D721Med (cell line): Measurements from ENCODE around the gene FOXD3.

Source experiments
- DNase-seq: peaks from one replicate; pipeline ENCODE4 v3.0.0; 2011; ENCODE audit warnings: low spot score; ENCODE audit not compliant: insufficient read length
- FAIRE-seq: peaks from 2 replicates; lab custom pipeline; 2011; peaks lifted over from hg19 to GRCh38; lab: Jason Lieb, UNC
- TF ChIP-seq, protein P1 (sequence below): IDR thresholded peaks from 2 replicates; pipeline ENCODE4 v1.5.1; 2012; ENCODE audit warnings: mild to moderate bottlenecking, control low read depth; ENCODE audit not compliant: insufficient read depth; ENCODE audit errors: missing control alignments

FOXD3 gene

DNA sequence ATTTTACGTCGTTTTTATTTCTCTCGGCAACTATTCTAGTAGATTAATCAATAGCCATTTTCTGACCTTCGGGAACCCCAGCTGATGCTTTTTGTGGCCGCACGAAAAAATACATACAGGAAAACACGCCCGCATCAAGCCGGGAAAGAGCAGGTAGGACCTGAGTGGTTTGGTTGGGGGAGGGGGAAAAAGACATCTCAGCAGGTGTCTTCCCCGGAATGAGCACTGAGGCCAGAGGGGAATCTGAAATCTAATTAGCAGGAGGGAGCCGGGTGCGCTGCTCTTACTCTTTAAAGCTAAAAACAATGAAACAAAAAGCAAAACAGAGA is 618 bp upstream of the FOXD3 start:
- FAIRE-seq (no peak), DNase-seq (no peak)

DNA sequence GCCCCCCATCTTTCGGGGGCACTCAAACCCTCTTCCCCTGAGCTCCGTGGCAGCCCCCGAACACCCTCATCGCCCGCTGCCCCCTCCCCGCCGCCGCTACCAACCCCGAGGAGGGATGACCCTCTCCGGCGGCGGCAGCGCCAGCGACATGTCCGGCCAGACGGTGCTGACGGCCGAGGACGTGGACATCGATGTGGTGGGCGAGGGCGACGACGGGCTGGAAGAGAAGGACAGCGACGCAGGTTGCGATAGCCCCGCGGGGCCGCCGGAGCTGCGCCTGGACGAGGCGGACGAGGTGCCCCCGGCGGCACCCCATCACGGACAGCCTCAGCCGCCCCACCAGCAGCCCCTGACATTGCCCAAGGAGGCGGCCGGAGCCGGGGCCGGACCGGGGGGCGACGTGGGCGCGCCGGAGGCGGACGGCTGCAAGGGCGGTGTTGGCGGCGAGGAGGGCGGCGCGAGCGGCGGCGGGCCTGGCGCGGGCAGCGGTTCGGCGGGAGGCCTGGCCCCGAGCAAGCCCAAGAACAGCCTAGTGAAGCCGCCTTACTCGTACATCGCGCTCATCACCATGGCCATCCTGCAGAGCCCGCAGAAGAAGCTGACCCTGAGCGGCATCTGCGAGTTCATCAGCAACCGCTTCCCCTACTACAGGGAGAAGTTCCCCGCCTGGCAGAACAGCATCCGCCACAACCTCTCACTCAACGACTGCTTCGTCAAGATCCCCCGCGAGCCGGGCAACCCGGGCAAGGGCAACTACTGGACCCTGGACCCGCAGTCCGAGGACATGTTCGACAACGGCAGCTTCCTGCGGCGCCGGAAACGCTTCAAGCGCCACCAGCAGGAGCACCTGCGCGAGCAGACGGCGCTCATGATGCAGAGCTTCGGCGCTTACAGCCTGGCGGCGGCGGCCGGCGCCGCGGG is 837 bp downstream of the FOXD3 start:
- FAIRE-seq: no peak
- DNase-seq: no peak
- TF ChIP-seq, protein P1, sequence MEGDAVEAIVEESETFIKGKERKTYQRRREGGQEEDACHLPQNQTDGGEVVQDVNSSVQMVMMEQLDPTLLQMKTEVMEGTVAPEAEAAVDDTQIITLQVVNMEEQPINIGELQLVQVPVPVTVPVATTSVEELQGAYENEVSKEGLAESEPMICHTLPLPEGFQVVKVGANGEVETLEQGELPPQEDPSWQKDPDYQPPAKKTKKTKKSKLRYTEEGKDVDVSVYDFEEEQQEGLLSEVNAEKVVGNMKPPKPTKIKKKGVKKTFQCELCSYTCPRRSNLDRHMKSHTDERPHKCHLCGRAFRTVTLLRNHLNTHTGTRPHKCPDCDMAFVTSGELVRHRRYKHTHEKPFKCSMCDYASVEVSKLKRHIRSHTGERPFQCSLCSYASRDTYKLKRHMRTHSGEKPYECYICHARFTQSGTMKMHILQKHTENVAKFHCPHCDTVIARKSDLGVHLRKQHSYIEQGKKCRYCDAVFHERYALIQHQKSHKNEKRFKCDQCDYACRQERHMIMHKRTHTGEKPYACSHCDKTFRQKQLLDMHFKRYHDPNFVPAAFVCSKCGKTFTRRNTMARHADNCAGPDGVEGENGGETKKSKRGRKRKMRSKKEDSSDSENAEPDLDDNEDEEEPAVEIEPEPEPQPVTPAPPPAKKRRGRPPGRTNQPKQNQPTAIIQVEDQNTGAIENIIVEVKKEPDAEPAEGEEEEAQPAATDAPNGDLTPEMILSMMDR: no peak

More for the DNA sequence above, 618 bp upstream of the FOXD3 start:
- TF ChIP-seq, protein P1: no peak

DNA sequence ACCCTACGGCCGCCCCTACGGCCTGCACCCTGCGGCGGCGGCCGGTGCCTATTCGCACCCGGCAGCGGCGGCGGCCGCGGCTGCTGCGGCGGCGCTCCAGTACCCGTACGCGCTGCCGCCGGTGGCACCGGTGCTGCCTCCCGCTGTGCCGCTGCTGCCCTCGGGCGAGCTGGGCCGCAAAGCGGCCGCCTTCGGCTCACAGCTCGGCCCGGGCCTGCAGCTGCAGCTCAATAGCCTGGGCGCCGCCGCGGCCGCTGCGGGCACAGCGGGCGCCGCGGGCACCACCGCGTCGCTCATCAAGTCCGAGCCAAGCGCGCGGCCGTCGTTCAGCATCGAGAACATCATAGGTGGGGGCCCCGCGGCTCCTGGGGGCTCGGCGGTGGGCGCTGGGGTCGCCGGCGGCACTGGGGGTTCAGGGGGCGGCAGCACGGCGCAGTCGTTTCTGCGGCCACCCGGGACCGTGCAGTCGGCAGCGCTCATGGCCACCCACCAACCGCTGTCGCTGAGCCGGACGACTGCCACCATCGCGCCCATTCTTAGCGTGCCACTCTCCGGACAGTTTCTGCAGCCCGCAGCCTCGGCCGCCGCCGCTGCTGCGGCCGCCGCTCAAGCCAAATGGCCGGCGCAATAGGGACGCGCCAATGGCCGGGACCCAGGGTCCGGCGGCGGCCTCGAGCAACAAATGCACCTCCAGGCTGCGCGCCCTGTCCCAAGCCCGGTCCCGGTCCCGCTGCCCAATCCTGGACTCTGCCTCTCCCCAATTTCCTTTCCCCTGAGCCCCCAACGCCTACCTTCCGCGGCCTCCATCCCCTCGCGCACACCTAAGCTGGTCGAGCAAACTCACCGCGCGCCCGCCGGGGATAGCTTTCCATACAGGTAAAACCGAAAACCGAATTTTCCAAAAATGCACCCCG is 1.8 kb downstream of the FOXD3 start:
- FAIRE-seq (no peak), DNase-seq (no peak)
- TF ChIP-seq, protein P1: no peak

DNA sequence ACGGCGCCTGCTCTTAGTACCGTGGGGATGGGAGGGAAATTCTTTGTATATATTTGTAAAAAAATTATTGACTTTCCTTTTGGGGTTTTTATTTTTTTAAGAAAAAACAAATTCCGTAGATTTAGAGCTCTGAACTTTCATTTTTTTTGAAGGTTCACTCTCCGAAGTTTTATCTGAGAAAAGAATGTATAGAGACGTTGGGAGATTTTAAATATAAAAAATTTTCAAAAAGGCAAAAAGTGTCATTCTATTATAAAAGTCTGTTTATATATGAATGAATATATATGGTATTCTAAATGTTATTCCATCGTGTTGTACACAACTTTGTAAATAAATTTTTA is 2.4 kb downstream of the FOXD3 start:
- TF ChIP-seq, protein P1: no peak
- no peak for FAIRE-seq
- no peak for DNase-seq

DNA sequence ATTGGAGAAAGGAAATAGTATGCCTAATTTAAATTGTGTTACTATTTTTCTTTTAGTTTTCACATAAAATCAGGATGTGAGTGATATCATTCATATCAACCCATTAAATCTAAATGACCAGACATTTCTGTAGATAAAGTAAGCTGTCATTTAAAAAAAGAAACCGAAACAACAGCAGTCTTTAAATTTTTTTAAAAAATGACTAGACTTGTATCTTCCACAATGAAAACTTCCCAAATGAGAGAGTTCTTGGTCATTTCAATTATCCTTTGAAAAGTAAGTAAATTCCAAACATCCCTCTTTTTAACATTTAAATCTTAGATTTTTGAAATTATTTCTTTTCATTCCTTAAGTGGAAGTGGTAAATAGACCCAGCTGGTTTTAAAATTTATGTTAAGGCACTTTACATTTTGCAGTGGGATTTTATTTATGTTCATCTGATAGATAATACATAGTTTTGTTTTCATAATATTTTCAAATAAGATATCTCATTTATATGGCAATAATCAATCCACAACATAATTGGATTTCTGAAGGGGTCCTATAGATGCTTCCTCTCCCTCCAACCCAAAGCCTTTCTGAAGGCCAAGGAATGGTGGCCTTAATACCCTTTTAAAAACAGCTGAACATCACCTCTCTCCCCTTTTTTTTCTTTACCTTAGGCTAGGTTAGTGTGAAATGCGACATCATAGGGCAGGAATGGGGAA is 3.1 kb downstream of the FOXD3 start:
- TF ChIP-seq, protein P1: no peak
- DNase-seq (no peak), FAIRE-seq (no peak)

DNA sequence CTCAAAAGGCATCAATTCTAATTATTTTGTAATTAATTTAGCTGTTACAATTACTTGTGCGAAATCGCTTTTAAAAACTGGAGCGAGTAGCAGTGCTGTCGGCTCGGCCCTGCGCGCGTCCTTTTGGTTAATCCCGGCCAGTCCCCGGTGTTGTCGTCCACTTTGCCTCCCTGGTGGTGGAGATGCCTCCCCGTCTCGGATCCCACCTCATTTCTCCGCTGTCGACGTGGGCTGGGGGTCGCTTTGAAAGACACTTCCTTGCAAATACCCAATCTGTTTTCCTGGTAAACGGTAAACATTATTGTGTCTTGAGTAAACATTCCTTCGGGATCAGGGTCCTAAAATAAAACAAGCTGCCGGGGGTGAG is 3.7 kb downstream of the FOXD3 start:
- no peak for FAIRE-seq
- TF ChIP-seq, protein P1: no peak
- DNase-seq: no peak
